ENCODE data around the gene ZNG1C.
"Not testable (repeated sequence)": the region's sequence is repeated elsewhere in the genome, so short reads cannot be mapped to it uniquely, and the experiment has no call there.

GRCh38 chr9:68306391-68306964 is 64.7 kb downstream of the ZNG1C start:
- not testable (repeated sequence) for TF ChIP-seq CTCF, POLR2A (IDR thresholded peaks at IDR 0.05)
